Loucy (cell line): Measurements from ENCODE around the gene UNG.

Experiments
- H2AFZ ChIP-seq: fragments of 200-600 bp; sonication (generic); 2 replicates; pipeline ENCODE4 v1.6.0; 2016; ENCODE audit warnings: antibody characterized with exemption, mild to moderate bottlenecking, low read length, moderate library complexity
- H3F3A ChIP-seq: fragments of 200-600 bp; 2 replicates; pipeline ENCODE4 v1.6.0; 2016; ENCODE audit warnings: antibody characterized with exemption, low read depth, mild to moderate bottlenecking
- H3K27me3 ChIP-seq: fragments of 200-600 bp; sonication (generic); 2 replicates; pipeline ENCODE4 v1.6.1; 2014; ENCODE audit warnings: low read length, mild to moderate bottlenecking; ENCODE audit not compliant: insufficient read depth, poor library complexity, severe bottlenecking
- H3K36me3 ChIP-seq: fragments of 200-600 bp; sonication (generic); 2 replicates; pipeline ENCODE4 v1.6.1; 2016; ENCODE audit warnings: low read length; ENCODE audit not compliant: insufficient read depth
- H3K4me1 ChIP-seq: fragments of 200-600 bp; sonication (generic); 2 replicates; pipeline ENCODE4 v1.5.1; 2014; ENCODE audit warnings: low read length, mild to moderate bottlenecking; ENCODE audit not compliant: insufficient read depth, poor library complexity, severe bottlenecking
- H3K4me2 ChIP-seq: fragments of 200-600 bp; sonication (generic); 2 replicates; pipeline ENCODE4 v1.6.0; 2014; ENCODE audit warnings: antibody characterized with exemption, low read length, low read depth, mild to moderate bottlenecking; ENCODE audit not compliant: poor library complexity, severe bottlenecking
- H3K4me3 ChIP-seq: fragments of 200-600 bp; sonication (generic); 2 replicates; pipeline ENCODE4 v1.5.1; 2014; ENCODE audit warnings: low read length, mild to moderate bottlenecking, mixed read lengths; ENCODE audit not compliant: poor library complexity, severe bottlenecking
- H3K79me2 ChIP-seq: fragments of 200-600 bp; sonication (generic); 2 replicates; pipeline ENCODE4 v1.6.1; 2014; ENCODE audit warnings: low read length; ENCODE audit not compliant: insufficient read depth
- H3K9ac ChIP-seq: fragments of 200-600 bp; sonication (generic); 2 replicates; pipeline ENCODE4 v1.6.0; 2014; ENCODE audit warnings: mild to moderate bottlenecking, low read depth, low read length, moderate library complexity; ENCODE audit not compliant: poor library complexity, severe bottlenecking
- H3K9me2 ChIP-seq: fragments of 200-600 bp; sonication (generic); replicated peaks from 2 replicates; pipeline ENCODE4 v1.6.1; 2016; ENCODE audit warnings: low read depth, low read length, mixed read lengths
- H3K9me3 ChIP-seq: fragments of 200-600 bp; sonication (generic); 2 replicates; pipeline ENCODE4 v1.6.1; 2014; ENCODE audit warnings: mild to moderate bottlenecking, antibody characterized with exemption, low read length, low read depth; ENCODE audit not compliant: insufficient read depth
- H4K20me1 ChIP-seq: fragments of 200-600 bp; sonication (generic); 2 replicates; pipeline ENCODE4 v1.6.0; 2014; ENCODE audit warnings: antibody characterized with exemption, low read length, mild to moderate bottlenecking; ENCODE audit not compliant: insufficient read depth, poor library complexity, severe bottlenecking
- CTCF ChIP-seq: fragments of 200-600 bp; sonication (generic); conservative IDR thresholded peaks from 2 replicates; pipeline ENCODE4 v1.5.1; 2014; ENCODE audit warnings: mild to moderate bottlenecking, antibody characterized with exemption, low read length
- EZH2phosphoT487 ChIP-seq: fragments of 200-600 bp; IDR thresholded peaks from 2 replicates; pipeline ENCODE4 v1.6.1; 2018; ENCODE audit warnings: antibody characterized with exemption, mild to moderate bottlenecking, moderate library complexity, borderline replicate concordance

UNG gene

GRCh38 chr12:109064143-109064542 lies 33.3 kb upstream of the UNG start:
- Histone ChIP-seq H3K9ac (no peak overlapping the region), H3K4me2 (no peak overlapping the region), H3K4me1 (no peaks in the 10 kb centered on the region), H3F3A (no peaks in the 10 kb centered on the region), H2AFZ (no peak overlapping the region), H3K9me2 (no peaks in the 10 kb centered on the region), H3K79me2 (no peaks in the 10 kb centered on the region), H3K36me3 (no peaks in the 10 kb centered on the region), H3K4me3 (no peak overlapping the region), H3K27me3 (no peaks in the 10 kb centered on the region), H3K9me3 (no peaks in the 10 kb centered on the region), H4K20me1 (no peaks in the 10 kb centered on the region)
- TF ChIP-seq EZH2phosphoT487 (no peak), CTCF (no peak)

- Histone ChIP-seq H3K9me3 (no peaks in the 10 kb centered on the region), H3K27me3 (no peaks in the 10 kb centered on the region), H4K20me1 (no peaks in the 10 kb centered on the region), H3K79me2 (no peaks in the 10 kb centered on the region), H3K9ac (no peak overlapping the region), H3K36me3 (no peaks in the 10 kb centered on the region), H3K4me1 (no peaks in the 10 kb centered on the region), H3K4me2 (no peak overlapping the region), H2AFZ (no peak overlapping the region), H3K4me3 (no peak overlapping the region), H3F3A (no peaks in the 10 kb centered on the region), H3K9me2 (no peaks in the 10 kb centered on the region)
- TF ChIP-seq EZH2phosphoT487 = no peak
- TF ChIP-seq CTCF = no peak
Observed at GRCh38 chr12:109065154-109065852, 32.1 kb upstream of the UNG start.

- Histone ChIP-seq H3K4me3 (no peak overlapping the region), H4K20me1 (no peaks in the 10 kb centered on the region), H2AFZ (no peak overlapping the region), H3K79me2 (no peaks in the 10 kb centered on the region), H3K9me2 (no peaks in the 10 kb centered on the region), H3K4me2 (no peak overlapping the region), H3F3A (no peaks in the 10 kb centered on the region), H3K27me3 (no peaks in the 10 kb centered on the region), H3K9ac (no peak overlapping the region), H3K36me3 (no peaks in the 10 kb centered on the region), H3K9me3 (no peaks in the 10 kb centered on the region), H3K4me1 (no peaks in the 10 kb centered on the region)
- TF ChIP-seq CTCF (no peak), EZH2phosphoT487 (no peak)
Observed at GRCh38 chr12:109065853-109066193, 31.6 kb upstream of the UNG start.
